ENCODE results near the gene JPT2.

DNA sequence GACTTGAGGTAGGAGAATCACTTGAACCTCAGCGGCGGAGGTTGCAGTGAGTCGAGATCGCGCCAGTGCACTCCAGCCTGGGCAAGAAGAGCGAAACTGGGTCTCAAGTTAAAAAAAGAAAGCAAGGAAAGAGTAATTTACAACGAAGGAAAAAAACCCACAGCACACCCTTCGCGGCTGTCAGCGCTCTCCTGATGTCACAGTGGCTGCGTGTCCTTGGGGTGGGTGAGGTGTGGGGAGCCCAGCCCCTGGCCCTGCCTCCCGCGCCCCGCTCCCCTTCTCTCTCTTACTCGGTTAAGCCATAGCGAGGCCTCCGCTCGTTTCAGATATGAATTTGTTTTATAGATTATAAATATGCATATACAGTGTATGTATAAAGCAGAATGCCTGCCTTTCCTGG lies 740 bp upstream of the JPT2 start:
- no peak for TF ChIP-seq POLR2A (IDR thresholded peaks at IDR 0.05)
- TF ChIP-seq, protein P1, sequence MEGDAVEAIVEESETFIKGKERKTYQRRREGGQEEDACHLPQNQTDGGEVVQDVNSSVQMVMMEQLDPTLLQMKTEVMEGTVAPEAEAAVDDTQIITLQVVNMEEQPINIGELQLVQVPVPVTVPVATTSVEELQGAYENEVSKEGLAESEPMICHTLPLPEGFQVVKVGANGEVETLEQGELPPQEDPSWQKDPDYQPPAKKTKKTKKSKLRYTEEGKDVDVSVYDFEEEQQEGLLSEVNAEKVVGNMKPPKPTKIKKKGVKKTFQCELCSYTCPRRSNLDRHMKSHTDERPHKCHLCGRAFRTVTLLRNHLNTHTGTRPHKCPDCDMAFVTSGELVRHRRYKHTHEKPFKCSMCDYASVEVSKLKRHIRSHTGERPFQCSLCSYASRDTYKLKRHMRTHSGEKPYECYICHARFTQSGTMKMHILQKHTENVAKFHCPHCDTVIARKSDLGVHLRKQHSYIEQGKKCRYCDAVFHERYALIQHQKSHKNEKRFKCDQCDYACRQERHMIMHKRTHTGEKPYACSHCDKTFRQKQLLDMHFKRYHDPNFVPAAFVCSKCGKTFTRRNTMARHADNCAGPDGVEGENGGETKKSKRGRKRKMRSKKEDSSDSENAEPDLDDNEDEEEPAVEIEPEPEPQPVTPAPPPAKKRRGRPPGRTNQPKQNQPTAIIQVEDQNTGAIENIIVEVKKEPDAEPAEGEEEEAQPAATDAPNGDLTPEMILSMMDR (IDR thresholded peaks at IDR 0.05), result no peak
